Tibial nerve (tissue), 4 donors: ENCODE results near the gene ROBO1. TPM values are rescaled to one million over a fixed set of nuclear protein-coding genes. Genes with fewer than 3 reads are reported as not detected.
"Not testable (repeated sequence)": the region's sequence is repeated elsewhere in the genome, so short reads cannot be mapped to it uniquely, and the experiment has no call there.

Source experiments
- DNase-seq, 2 donors: peaks; one replicate each; pipeline ENCODE4 v3.0.0-alpha.2; 2019; ENCODE audit warnings: low spot score in 2 of 2
- H3K27ac ChIP-seq, 4 donors: fragments of 200-600 bp; sonication (generic) in 3 of 4; one replicate each; pipeline ENCODE4 v1.5.1; 2017 to 2019; ENCODE audit warnings: mild to moderate bottlenecking in 1 of 4
- H3K27me3 ChIP-seq, 2 donors: fragments of 200-600 bp; sonication (generic) in 1 of 2; one replicate each; pipeline versions ENCODE4 v1.5.1 to v1.6.0; 2017 to 2019
- H3K36me3 ChIP-seq, 3 donors: fragments of 200-600 bp; sonication (generic); one replicate each; pipeline ENCODE4 v1.5.1; 2018 to 2019
- H3K4me1 ChIP-seq, 4 donors: fragments of 200-600 bp; sonication (generic) in 3 of 4; one replicate each; pipeline ENCODE4 v1.5.1; 2017 to 2019
- H3K4me3 ChIP-seq, 4 donors: fragments of 200-600 bp; sonication (generic) in 3 of 4; one replicate each; pipeline ENCODE4 v1.5.1; 2017 to 2019; ENCODE audit warnings: mild to moderate bottlenecking in 1 of 4, moderate library complexity in 1 of 4
- H3K9me3 ChIP-seq, 4 donors: fragments of 200-600 bp; sonication (generic) in 3 of 4; one replicate each; pipeline ENCODE4 v1.5.1; 2017 to 2019
- CTCF ChIP-seq, 5 experiments: fragments of 200-600 bp in 3 of 5; fragments of 450-650 bp in 2 of 5; sonication (generic) in 3 of 5; IDR thresholded peaks; one replicate each; pipeline ENCODE4 v1.5.1; 2016 to 2019; ENCODE audit warnings: antibody characterized with exemption in 5 of 5, mild to moderate bottlenecking in 3 of 5, moderate library complexity in 2 of 5
- EP300 ChIP-seq, 2 donors: sonication (generic); formaldehyde crosslinking; IDR thresholded peaks; one replicate each; pipeline ENCODE4 v1.6.1; 2017; ENCODE audit warnings: antibody characterized with exemption in 2 of 2, mild to moderate bottlenecking in 1 of 2
- POLR2A ChIP-seq, 2 donors: fragments of 450-650 bp; IDR thresholded peaks; one replicate each; pipeline ENCODE4 v1.6.1; 2017; ENCODE audit warnings: antibody characterized with exemption in 2 of 2, mild to moderate bottlenecking in 2 of 2, moderate library complexity in 2 of 2
- WGBS, 2 donors: methylation state at CpG; one replicate each; pipeline ENCODE4 v1.1.5; 2018; 5-methylcytosine and 5-hydroxymethylcytosine counted together
- total RNA-seq, 4 donors: library from RNA; depleted of rRNA; stranded (reverse); fragments of >200 nt; gene quantifications; one replicate each; pipeline ENCODE4 v1.1.0, GENCODE V29; 2016

The ROBO1 gene
- total RNA-seq, 4 donors from 2014 or later, result 12.6 to 27.8 (median 23.1) TPM

GRCh38 chr3:79516795-79517194 lies 251.0 kb downstream of the ROBO1 start:
- H3K27me3 ChIP-seq, result no peaks in the 10 kb centered on the region
- H3K27ac ChIP-seq, result no peak overlapping the region
- TF ChIP-seq CTCF (IDR thresholded peaks at IDR 0.05), result no peak
- no peak for TF ChIP-seq POLR2A (IDR thresholded peaks at IDR 0.05)
- TF ChIP-seq EP300 (IDR thresholded peaks at IDR 0.05), result no peak
- WGBS, 2 donors, result 82 to 85% methylated on average over 4 of the region's 4 CpGs
- DNase-seq, result no peak
- no peaks in the 10 kb centered on the region for H3K36me3 ChIP-seq
- H3K4me1 ChIP-seq, result peaks cover 0 to 6% (median 0%) of the 10 kb centered on the region in 4 donors
- no peaks in the 10 kb centered on the region for H3K9me3 ChIP-seq
- no peak overlapping the region for H3K4me3 ChIP-seq

GRCh38 chr3:79515072-79515471 lies 252.7 kb downstream of the ROBO1 start:
- Histone ChIP-seq H3K9me3 (no peaks in the 10 kb centered on the region), H3K36me3 (no peaks in the 10 kb centered on the region), H3K4me1 (no peaks in the 10 kb centered on the region), H3K27me3 (no peaks in the 10 kb centered on the region), H3K27ac (no peak overlapping the region), H3K4me3 (no peak overlapping the region)
- WGBS, 2 donors, result 40 to 43% methylated on average over 4 of the region's 4 CpGs
- no peak for TF ChIP-seq POLR2A (IDR thresholded peaks at IDR 0.05)
- TF ChIP-seq EP300 (IDR thresholded peaks at IDR 0.05), result no peak
- no peak for TF ChIP-seq CTCF (IDR thresholded peaks at IDR 0.05)
- no peak for DNase-seq

- Histone ChIP-seq H3K4me1 (no peaks in the 10 kb centered on the region), H3K36me3 (no peaks in the 10 kb centered on the region), H3K27me3 (no peaks in the 10 kb centered on the region), H3K9me3 (no peaks in the 10 kb centered on the region), H3K27ac (no peak overlapping the region), H3K4me3 (no peak overlapping the region)
- WGBS, 2 donors, result 58 to 65% methylated on average over 3 of the region's 3 CpGs
- TF ChIP-seq POLR2A (IDR thresholded peaks at IDR 0.05) (no peak), CTCF (IDR thresholded peaks at IDR 0.05) (no peak), EP300 (IDR thresholded peaks at IDR 0.05) (no peak)
- no peak for DNase-seq
These were observed 253.7 kb downstream of the ROBO1 start for GRCh38 chr3:79514069-79514468.

- no peaks in the 10 kb centered on the region for H3K36me3 ChIP-seq
- WGBS, 2 donors, result 90 to 97% methylated on average over 1 of the region's 1 CpG
- no peak overlapping the region for H3K4me3 ChIP-seq
- TF ChIP-seq EP300 (IDR thresholded peaks at IDR 0.05), result no peak
- TF ChIP-seq POLR2A (IDR thresholded peaks at IDR 0.05), result no peak
- no peak for TF ChIP-seq CTCF (IDR thresholded peaks at IDR 0.05)
- H3K27me3 ChIP-seq, result no peaks in the 10 kb centered on the region
- DNase-seq, result no peak
- H3K27ac ChIP-seq, result no peak overlapping the region
- no peaks in the 10 kb centered on the region for H3K9me3 ChIP-seq
- no peaks in the 10 kb centered on the region for H3K4me1 ChIP-seq
These were observed 261.0 kb downstream of the ROBO1 start for GRCh38 chr3:79506751-79507150.

- WGBS, 2 donors, result 97 to 99% methylated on average over 21 to 29 of the region's 39 CpGs
- not testable (repeated sequence) for H3K27me3 ChIP-seq, DNase-seq, H3K27ac ChIP-seq, H3K9me3 ChIP-seq, H3K4me3 ChIP-seq, H3K4me1 ChIP-seq, H3K36me3 ChIP-seq
These were observed 265.5 kb downstream of the ROBO1 start for GRCh38 chr3:79502216-79502681.
